DOHH2 (cell line): ENCODE data around the gene WHRN.

ENCODE experiments used
- H3F3A ChIP-seq: fragments of 200-600 bp; sonication (generic), shearing (Covaris generic); 2 replicates; pipeline ENCODE4 v1.6.0; 2016; ENCODE audit warnings: antibody characterized with exemption, mild to moderate bottlenecking; ENCODE audit not compliant: control insufficient read depth, insufficient read depth
- H3K27ac ChIP-seq: fragments of 200-600 bp; sonication (generic); 2 replicates; pipeline ENCODE4 v1.5.1; 2014; ENCODE audit warnings: low read depth, mild to moderate bottlenecking, low read length, moderate library complexity
- H3K27me3 ChIP-seq: fragments of 200-600 bp; sonication (generic); 2 replicates; pipeline ENCODE4 v1.6.1; 2014; ENCODE audit warnings: mild to moderate bottlenecking, low read length, mixed read lengths; ENCODE audit not compliant: control insufficient read depth
- H3K36me3 ChIP-seq: fragments of 200-600 bp; sonication (generic); 2 replicates; pipeline ENCODE4 v1.6.1; 2014; ENCODE audit warnings: mild to moderate bottlenecking, low read length, moderate library complexity, mixed read lengths; ENCODE audit not compliant: control insufficient read depth
- H3K4me1 ChIP-seq: fragments of 200-600 bp; sonication (generic); 2 replicates; pipeline ENCODE4 v1.6.1; 2014; ENCODE audit warnings: mild to moderate bottlenecking, low read length, mixed read lengths; ENCODE audit not compliant: control insufficient read depth
- H3K4me2 ChIP-seq: fragments of 200-600 bp; sonication (generic); 2 replicates; pipeline ENCODE4 v1.6.0; 2014; ENCODE audit warnings: mild to moderate bottlenecking, low read length, moderate library complexity
- H3K4me3 ChIP-seq: fragments of 200-600 bp; sonication (generic); 2 replicates; pipeline ENCODE4 v1.5.1; 2014; ENCODE audit warnings: mild to moderate bottlenecking, low read length, mixed read lengths
- H3K79me2 ChIP-seq: fragments of 200-600 bp; sonication (generic); 2 replicates; pipeline ENCODE4 v1.6.1; 2014; ENCODE audit warnings: mild to moderate bottlenecking, low read length, mixed read lengths; ENCODE audit not compliant: control insufficient read depth
- H3K9me2 ChIP-seq: fragments of 200-600 bp; sonication (generic); replicated peaks from 2 replicates; pipeline ENCODE4 v1.6.1; 2014; ENCODE audit warnings: mild to moderate bottlenecking, low read length, mixed read lengths; ENCODE audit not compliant: control insufficient read depth
- H3K9me3 ChIP-seq: fragments of 200-600 bp; sonication (generic); 2 replicates; pipeline ENCODE4 v1.6.1; 2014; ENCODE audit warnings: antibody characterized with exemption, low read length, mixed read lengths; ENCODE audit not compliant: control insufficient read depth, insufficient read depth
- H4K20me1 ChIP-seq: fragments of 200-600 bp; sonication (generic); 2 replicates; pipeline ENCODE4 v1.6.0; 2014; ENCODE audit warnings: low read depth, mild to moderate bottlenecking, antibody characterized with exemption, low read length, moderate library complexity; ENCODE audit not compliant: control insufficient read depth, insufficient read depth
- CTCF ChIP-seq: fragments of 200-600 bp; sonication (generic); IDR thresholded peaks from one replicate; pipeline ENCODE4 v1.5.1; 2014; ENCODE audit warnings: antibody characterized with exemption, mild to moderate bottlenecking, low read depth, low read length; ENCODE audit not compliant: poor library complexity, severe bottlenecking
- EZH2phosphoT487 ChIP-seq: fragments of 200-600 bp; sonication (generic); IDR thresholded peaks from 2 replicates; pipeline ENCODE4 v1.6.1; 2017; ENCODE audit warnings: borderline replicate concordance, mild to moderate bottlenecking, antibody characterized with exemption, low read length, moderate library complexity, mixed read lengths

The WHRN gene

GRCh38 chr9:114500697-114501292 lies 4.5 kb downstream of the WHRN start:
- Histone ChIP-seq H3K9me2 (no peaks in the 10 kb centered on the region), H4K20me1 (no peaks in the 10 kb centered on the region), H3K9me3 (no peaks in the 10 kb centered on the region), H3K4me3 (no peak overlapping the region), H3K79me2 (no peaks in the 10 kb centered on the region), H3K27me3 (peaks cover 45% of the 10 kb centered on the region), H3K36me3 (no peaks in the 10 kb centered on the region), H3K27ac (no peak overlapping the region), H3K4me2 (no peak overlapping the region), H3K4me1 (peaks cover 35% of the 10 kb centered on the region), H3F3A (peaks cover 6% of the 10 kb centered on the region; the same call in 1 of the 2 replicates)
- TF ChIP-seq EZH2phosphoT487 (no peak), CTCF (no peak)

GRCh38 chr9:114499941-114500696 lies 5.2 kb downstream of the WHRN start:
- no peak overlapping the region for H3K4me3 ChIP-seq
- no peaks in the 10 kb centered on the region for H3K79me2 ChIP-seq
- H3K4me1 ChIP-seq, result peaks cover 28% of the 10 kb centered on the region
- no peaks in the 10 kb centered on the region for H4K20me1 ChIP-seq
- peaks cover 6% of the 10 kb centered on the region; the same call in 1 of the 2 replicates for H3F3A ChIP-seq
- H3K36me3 ChIP-seq, result no peaks in the 10 kb centered on the region
- H3K4me2 ChIP-seq, result no peak overlapping the region
- H3K9me3 ChIP-seq, result no peaks in the 10 kb centered on the region
- H3K9me2 ChIP-seq, result no peaks in the 10 kb centered on the region
- TF ChIP-seq CTCF (no peak), EZH2phosphoT487 (no peak)
- no peak overlapping the region for H3K27ac ChIP-seq
- H3K27me3 ChIP-seq, result peaks cover 47% of the 10 kb centered on the region

- H3K79me2 ChIP-seq, result no peaks in the 10 kb centered on the region
- H3K36me3 ChIP-seq, result no peaks in the 10 kb centered on the region
- no peak overlapping the region for H3K4me2 ChIP-seq
- H4K20me1 ChIP-seq, result no peaks in the 10 kb centered on the region
- no peak overlapping the region for H3K4me3 ChIP-seq
- peaks cover 26% of the 10 kb centered on the region for H3K4me1 ChIP-seq
- H3K9me3 ChIP-seq, result no peaks in the 10 kb centered on the region
- H3K27ac ChIP-seq, result no peak overlapping the region
- no peak for TF ChIP-seq EZH2phosphoT487
- TF ChIP-seq CTCF, result no peak
- no peaks in the 10 kb centered on the region for H3K9me2 ChIP-seq
- peaks cover 49% of the 10 kb centered on the region for H3K27me3 ChIP-seq
- peaks cover 6% of the 10 kb centered on the region; the same call in 1 of the 2 replicates for H3F3A ChIP-seq
These were observed 5.7 kb downstream of the WHRN start for GRCh38 chr9:114499528-114499927.
